ENCODE results near the gene CYSTM1. TPM values are rescaled to one million over a fixed set of nuclear protein-coding genes. Genes with fewer than 3 reads are reported as not detected.

The CYSTM1 gene
- total RNA-seq, 1 donor from 2014 or later = 93.3 TPM

- H3K27ac ChIP-seq (replicated peaks) = no peak overlapping the region
- H3K4me3 ChIP-seq = no peak overlapping the region
- intact Hi-C loops (cut with micrococcal nuclease) = no loop called here
- DNase-seq = no peak
- H3K9me3 ChIP-seq (replicated peaks) = no peaks in the 10 kb centered on the region
- peaks cover 8% of the 10 kb centered on the region for H3K36me3 ChIP-seq
- TF ChIP-seq CTCF (IDR thresholded peaks at IDR 0.05; ENCODE audit: borderline replicate concordance) = no peak
- peaks cover 78% of the 10 kb centered on the region for H3K4me1 ChIP-seq
- H3K27me3 ChIP-seq (ENCODE audit: low read depth) = no peaks in the 10 kb centered on the region
Observed at GRCh38 chr5:140256726-140257125, 81.7 kb downstream of the CYSTM1 start.

GRCh38 chr5:140258016-140258415 lies 83.0 kb downstream of the CYSTM1 start:
- TF ChIP-seq CTCF (IDR thresholded peaks at IDR 0.05; ENCODE audit: borderline replicate concordance) = no peak
- intact Hi-C loops (cut with micrococcal nuclease) = no loop called here
- no peaks in the 10 kb centered on the region for H3K9me3 ChIP-seq (replicated peaks)
- H3K27me3 ChIP-seq (ENCODE audit: low read depth) = no peaks in the 10 kb centered on the region
- H3K27ac ChIP-seq (replicated peaks) = no peak overlapping the region
- peaks cover 8% of the 10 kb centered on the region for H3K36me3 ChIP-seq
- H3K4me1 ChIP-seq = peaks cover 78% of the 10 kb centered on the region
- DNase-seq = no peak
- H3K4me3 ChIP-seq = no peak overlapping the region

- no peak for TF ChIP-seq CTCF (IDR thresholded peaks at IDR 0.05; ENCODE audit: borderline replicate concordance)
- no peaks in the 10 kb centered on the region for H3K9me3 ChIP-seq (replicated peaks)
- intact Hi-C loops (cut with micrococcal nuclease) = no loop called here
- H3K27ac ChIP-seq (replicated peaks) = no peak overlapping the region
- no peak overlapping the region for H3K4me3 ChIP-seq
- H3K27me3 ChIP-seq (ENCODE audit: low read depth) = no peaks in the 10 kb centered on the region
- DNase-seq = no peak
- H3K36me3 ChIP-seq = peaks cover 8% of the 10 kb centered on the region
- H3K4me1 ChIP-seq = peaks cover 75% of the 10 kb centered on the region
Observed at GRCh38 chr5:140258873-140259272, 83.9 kb downstream of the CYSTM1 start.

GRCh38 chr5:140259500-140259899 lies 84.5 kb downstream of the CYSTM1 start:
- H3K4me1 ChIP-seq = peaks cover 75% of the 10 kb centered on the region
- H3K36me3 ChIP-seq = peaks cover 8% of the 10 kb centered on the region
- no peaks in the 10 kb centered on the region for H3K9me3 ChIP-seq (replicated peaks)
- no peak overlapping the region for H3K27ac ChIP-seq (replicated peaks)
- TF ChIP-seq CTCF (IDR thresholded peaks at IDR 0.05; ENCODE audit: borderline replicate concordance) = no peak
- intact Hi-C loops (cut with micrococcal nuclease) = no loop called here
- no peaks in the 10 kb centered on the region for H3K27me3 ChIP-seq (ENCODE audit: low read depth)
- no peak overlapping the region for H3K4me3 ChIP-seq
- no peak for DNase-seq

GRCh38 chr5:140260089-140260656 lies 85.2 kb downstream of the CYSTM1 start:
- no peak for TF ChIP-seq CTCF (IDR thresholded peaks at IDR 0.05; ENCODE audit: borderline replicate concordance)
- Histone ChIP-seq H3K36me3 (peaks cover 8% of the 10 kb centered on the region), H3K4me1 (peaks cover 78% of the 10 kb centered on the region), H3K4me3 (no peak overlapping the region), H3K27me3 (ENCODE audit: low read depth) (no peaks in the 10 kb centered on the region), H3K9me3 (replicated peaks) (no peaks in the 10 kb centered on the region), H3K27ac (replicated peaks) (peak overlapping the region; percentile 85)
- no peak for DNase-seq
- intact Hi-C loops (cut with micrococcal nuclease) = no loop called here

All from left ventricle myocardium inferior (tissue), 1 donor.